WTC11 (cell line): ENCODE results near the gene PPP1R10. TPM values are rescaled to one million over a fixed set of nuclear protein-coding genes. Genes with fewer than 3 reads are reported as not detected.

ENCODE experiments used
- ATAC-seq: fragments of 200-7000 bp; cut with Tn5 transposase; 2 replicates; pipeline ENCODE4 v1.10.0; 2021; ENCODE audit warnings: mild to moderate bottlenecking, moderate library complexity
- CTCF ChIA-PET: fragments of 300-600 bp; sonication (Branson Sonifier 250); formaldehyde crosslinking; loops from one replicate; lab custom pipeline; 2021; ENCODE audit warnings: antibody characterized with exemption; lab: Charles Lee
- POLR2A ChIA-PET: fragments of 350-600 bp; sonication (Branson Sonifier 250); formaldehyde crosslinking; loops from one replicate; lab custom pipeline; 2021; ENCODE audit warnings: antibody characterized with exemption; lab: Charles Lee
- DNase-seq: peaks from one replicate; pipeline ENCODE4 v3.0.0; 2021; ENCODE audit warnings: low spot score
- H3K27ac Mint-ChIP-seq: 2 replicates; pipeline ENCODE4 v1.8.0; 2021; ENCODE audit warnings: mixed read lengths
- H3K27me3 Mint-ChIP-seq: 2 replicates; pipeline ENCODE4 v1.8.0; 2021; ENCODE audit warnings: low read depth, mild to moderate bottlenecking, moderate library complexity, mixed read lengths
- H3K36me3 Mint-ChIP-seq: 2 replicates; pipeline ENCODE4 v1.8.0; 2021; ENCODE audit warnings: mixed read lengths
- H3K4me1 Mint-ChIP-seq: 2 replicates; pipeline ENCODE4 v1.8.0; 2022; ENCODE audit warnings: mixed read lengths
- H3K4me3 Mint-ChIP-seq: 2 replicates; pipeline ENCODE4 v1.8.0; 2021; ENCODE audit warnings: mild to moderate bottlenecking, moderate library complexity, mixed read lengths
- H3K9me3 Mint-ChIP-seq: 2 replicates; pipeline ENCODE4 v1.8.0; 2021; ENCODE audit warnings: mixed read lengths
- ATF2 ChIP-seq: sonication (generic); formaldehyde crosslinking; IDR thresholded peaks from 2 replicates; pipeline ENCODE4 v1.8.1; 2022; ENCODE audit warnings: low read depth, missing genetic modification reagents, borderline replicate concordance
- CDX4 ChIP-seq: fragments of 250-450 bp; sonication (Bioruptor Pico); IDR thresholded peaks from 2 replicates; pipeline ENCODE4 v1.9.0; 2021; ENCODE audit warnings: moderate library complexity, mild to moderate bottlenecking, inconsistent platforms, borderline replicate concordance
- CREM ChIP-seq: sonication (generic); formaldehyde crosslinking; IDR thresholded peaks from 2 replicates; pipeline ENCODE4 v1.8.1; 2022; ENCODE audit warnings: mild to moderate bottlenecking, missing genetic modification reagents, moderate library complexity
- EMX1 ChIP-seq: fragments of 250-450 bp; sonication (Bioruptor Pico); IDR thresholded peaks from 2 replicates; pipeline ENCODE4 v1.8.0; 2021; ENCODE audit warnings: mild to moderate bottlenecking
- ERG ChIP-seq: fragments of 250-450 bp; sonication (Bioruptor Pico); IDR thresholded peaks from 2 replicates; pipeline ENCODE4 v1.8.0; 2021; ENCODE audit warnings: mild to moderate bottlenecking
- FOXJ3 ChIP-seq: sonication (generic); formaldehyde crosslinking; IDR thresholded peaks from 2 replicates; pipeline ENCODE4 v1.9.0; 2021; ENCODE audit warnings: missing genetic modification reagents, mild to moderate bottlenecking, borderline replicate concordance
- JUN ChIP-seq: sonication (generic); formaldehyde crosslinking; IDR thresholded peaks from 2 replicates; pipeline ENCODE4 v1.8.0; 2023; ENCODE audit warnings: mild to moderate bottlenecking, missing genetic modification reagents
- MAX ChIP-seq: sonication (generic); formaldehyde crosslinking; IDR thresholded peaks from 2 replicates; pipeline ENCODE4 v1.8.0; 2022; ENCODE audit warnings: mild to moderate bottlenecking, missing genetic modification reagents
- MXD4 ChIP-seq: fragments of 250-450 bp; sonication (Bioruptor Pico); IDR thresholded peaks from 2 replicates; pipeline ENCODE4 v1.8.0; 2021; ENCODE audit warnings: mild to moderate bottlenecking, moderate library complexity, borderline replicate concordance
- SMAD4 ChIP-seq: sonication (generic); formaldehyde crosslinking; IDR thresholded peaks from 2 replicates; pipeline ENCODE4 v1.8.0; 2022; ENCODE audit warnings: mild to moderate bottlenecking, missing genetic modification reagents
- SP1 ChIP-seq: sonication (generic); formaldehyde crosslinking; conservative IDR thresholded peaks from 2 replicates; pipeline ENCODE4 v1.8.1; 2022; ENCODE audit warnings: missing genetic modification reagents
- STAT6 ChIP-seq: sonication (generic); formaldehyde crosslinking; conservative IDR thresholded peaks from 2 replicates; pipeline ENCODE4 v1.8.1; 2023; ENCODE audit warnings: mild to moderate bottlenecking, low read depth, missing genetic modification reagents, moderate library complexity
- USF1 ChIP-seq: sonication (generic); formaldehyde crosslinking; IDR thresholded peaks from 2 replicates; pipeline ENCODE4 v1.8.0; 2022; ENCODE audit warnings: mild to moderate bottlenecking, missing genetic modification reagents
- USF2 ChIP-seq: sonication (generic); formaldehyde crosslinking; IDR thresholded peaks from 2 replicates; pipeline ENCODE4 v1.8.1; 2023; ENCODE audit warnings: mild to moderate bottlenecking, missing genetic modification reagents, moderate library complexity
- ZNF121 ChIP-seq: sonication (generic); formaldehyde crosslinking; IDR thresholded peaks from 2 replicates; pipeline ENCODE4 v1.8.0; 2023; ENCODE audit warnings: missing genetic modification reagents
- ZNF232 ChIP-seq: sonication (generic); formaldehyde crosslinking; IDR thresholded peaks from 2 replicates; pipeline ENCODE4 v1.8.0; 2022; ENCODE audit warnings: mild to moderate bottlenecking, missing genetic modification reagents
- ZNF416 ChIP-seq: fragments of 250-450 bp; sonication (Bioruptor Pico); IDR thresholded peaks from 2 replicates; pipeline ENCODE4 v1.9.0; 2021; ENCODE audit warnings: mild to moderate bottlenecking, inconsistent platforms
- total RNA-seq: library from RNA; stranded (reverse); gene quantifications from 3 replicates; pipeline ENCODE4 v1.2.3, GENCODE V29; 2021

Gene PPP1R10
- total RNA-seq, 1 experiment from 2014 or later = 83.1 TPM

- TF ChIP-seq USF2 (CRISPR knock-in tag) (no peak), ERG (CRISPR knock-in tag) (no peak), EMX1 (CRISPR knock-in tag) (no peak), CDX4 (CRISPR knock-in tag) (no peak), STAT6 (CRISPR knock-in tag) (no peak), ATF2 (CRISPR knock-in tag) (no peak)
Measured at GRCh38 chr6:30590509-30590908, 26.5 kb downstream of the PPP1R10 start (continued).

GRCh38 chr6:30589754-30590358, 27.2 kb downstream of the PPP1R10 start:
- CTCF ChIA-PET = interaction anchor here (0.9 to 1.3 kb wide), 3 partner anchors 45 to 108 kb away, joined by 3 to 5 read pairs (median 4); no protein-coding TSS in a partner anchor
- Mint-ChIP-seq H3K4me3 (no peak overlapping the region), H3K27ac (no peak overlapping the region; the same call in 1 of the 2 replicates), H3K4me1 (no peaks in the 10 kb centered on the region), H3K27me3 (no peaks in the 10 kb centered on the region), H3K9me3 (no peaks in the 10 kb centered on the region), H3K36me3 (peaks cover 76% of the 10 kb centered on the region)
- DNase-seq (no peak), ATAC-seq (no peak)
- POLR2A ChIA-PET = interaction anchor here (0.9 to 1.4 kb wide), 2 partner anchors 9 to 22 kb away, joined by 3 to 8 read pairs; no protein-coding TSS in a partner anchor
- TF ChIP-seq EMX1 (CRISPR knock-in tag) = no peak
- TF ChIP-seq JUN (CRISPR knock-in tag) = no peak
- TF ChIP-seq MXD4 (CRISPR knock-in tag) = no peak
- TF ChIP-seq FOXJ3 (CRISPR knock-in tag) = no peak

- Mint-ChIP-seq H3K4me3 (no peak overlapping the region), H3K36me3 (peaks cover 92% of the 10 kb centered on the region), H3K9me3 (no peaks in the 10 kb centered on the region), H3K4me1 (no peaks in the 10 kb centered on the region), H3K27me3 (no peaks in the 10 kb centered on the region), H3K27ac (no peak overlapping the region)
- DNase-seq (no peak), ATAC-seq (no peak)
- POLR2A ChIA-PET = no interaction called here
- TF ChIP-seq ZNF232 (CRISPR knock-in tag) = no peak
- TF ChIP-seq ZNF121 (CRISPR knock-in tag) = no peak
- TF ChIP-seq EMX1 (CRISPR knock-in tag) = no peak
- no peak for TF ChIP-seq USF1 (CRISPR knock-in tag)
- TF ChIP-seq MAX (CRISPR knock-in tag) = no peak
- no peak for TF ChIP-seq CREM
- no peak for TF ChIP-seq STAT6 (CRISPR knock-in tag)
- no peak for TF ChIP-seq ZNF416 (CRISPR knock-in tag)
- TF ChIP-seq SP1 (CRISPR knock-in tag) = no peak
- no peak for TF ChIP-seq SMAD4
- CTCF ChIA-PET = interaction anchor here (1.1 to 2.4 kb wide), 3 partner anchors 14 to 100 kb away, joined by 3 to 8 read pairs (median 5); no protein-coding TSS in a partner anchor
Measured at GRCh38 chr6:30583921-30584320, 33.1 kb downstream of the PPP1R10 start.
